AG08395 (cell line): ENCODE measurements around the gene RHOA.

ENCODE experiments used
- DNase-seq: peaks from one replicate; pipeline ENCODE4 v3.0.0; 2012; ENCODE audit warnings: mixed read lengths, low spot score

The RHOA gene

DNA sequence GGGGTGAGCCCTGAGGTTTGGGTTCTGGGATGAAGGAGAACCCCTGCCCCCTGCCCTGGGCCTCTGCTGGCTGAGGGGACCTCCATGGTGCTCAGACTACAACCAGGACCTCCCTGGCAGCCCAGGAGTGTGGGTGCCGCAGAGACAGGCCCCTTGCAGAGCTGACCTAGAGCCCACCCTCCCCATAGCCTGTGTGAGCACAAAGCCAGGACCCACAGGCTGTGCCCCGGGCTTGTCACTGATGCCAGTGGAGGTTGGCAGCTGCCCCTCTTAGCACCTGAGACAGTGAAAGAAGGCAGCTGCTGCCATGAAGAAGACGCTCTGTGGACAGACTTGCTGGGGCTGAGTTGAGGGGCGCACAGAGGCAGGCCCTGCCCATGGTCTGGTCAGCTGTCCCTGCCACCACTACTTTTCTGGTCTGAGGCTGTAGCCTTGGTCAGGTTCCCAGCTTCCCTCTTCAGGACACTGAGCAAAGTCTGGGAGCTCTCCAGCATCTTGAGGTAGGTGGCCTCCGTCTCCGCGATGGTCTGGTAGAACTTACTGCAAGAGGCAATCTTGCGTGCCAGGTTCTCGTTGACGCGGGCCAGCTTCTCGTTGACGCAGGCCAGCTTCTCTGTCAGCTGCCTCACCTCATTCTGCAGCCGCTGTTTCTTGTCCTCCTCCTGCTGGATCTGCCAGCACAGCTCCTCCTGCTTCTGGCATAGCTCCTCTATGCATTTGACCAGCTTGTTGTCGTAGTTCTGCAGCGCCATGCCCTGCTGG lies 94.9 kb downstream of the RHOA start:
- DNase-seq = no peak

DNA sequence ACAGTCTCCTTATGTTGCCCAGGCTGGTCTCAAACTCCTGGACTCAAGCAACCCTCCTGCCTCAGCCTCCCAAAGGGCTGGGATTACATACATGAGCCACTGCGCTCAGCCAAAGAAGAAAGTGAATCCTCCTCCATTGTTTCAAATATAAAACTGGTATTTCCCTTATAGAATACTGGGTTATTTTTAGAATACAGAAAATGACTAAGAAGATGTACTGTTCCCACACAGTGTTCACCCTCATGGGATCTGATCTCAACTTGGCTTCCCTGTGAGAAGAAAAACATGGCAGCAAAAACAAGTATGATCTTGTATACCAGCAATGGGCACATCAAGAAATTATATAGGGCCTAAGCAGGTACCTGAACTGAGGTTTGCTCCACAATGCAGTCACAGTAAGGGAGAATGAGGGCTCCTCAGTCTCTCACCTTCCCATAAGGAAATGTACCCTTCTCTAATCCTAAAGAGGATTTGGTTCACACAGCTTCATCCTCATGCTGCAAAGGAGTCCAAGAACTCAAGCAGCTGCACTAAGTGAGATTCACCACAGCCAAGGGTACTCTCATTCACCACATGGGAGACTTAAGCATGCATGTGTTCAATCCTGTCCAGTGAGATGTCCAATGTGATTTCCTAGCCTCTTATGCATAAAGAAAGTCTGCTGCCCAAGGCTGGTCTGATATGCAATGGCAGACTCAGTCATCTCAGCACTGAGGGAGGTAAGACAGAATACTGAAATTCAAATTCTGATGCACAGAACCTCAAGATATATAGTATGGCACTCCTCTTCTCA lies 97.7 kb downstream of the RHOA start:
- DNase-seq = no peak

DNA sequence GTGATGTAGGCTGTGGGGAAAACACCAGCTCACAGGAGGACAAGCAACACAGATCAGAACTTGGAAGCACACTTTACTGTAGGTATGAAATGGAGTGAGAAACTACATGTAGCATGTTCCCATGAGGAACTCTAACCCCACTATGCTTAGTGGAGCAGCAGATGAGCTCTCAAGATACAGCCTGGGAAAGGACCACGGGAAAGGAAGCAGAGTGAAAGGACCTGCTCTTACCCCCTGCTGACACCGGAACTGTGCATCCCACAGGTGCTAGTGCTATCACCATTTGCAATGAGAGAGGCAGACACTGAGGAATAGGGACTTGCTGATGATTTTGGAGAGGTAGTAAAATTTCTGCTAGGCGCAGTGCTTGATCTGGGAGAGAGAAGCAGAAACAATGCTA lies 100.5 kb downstream of the RHOA start:
- no peak for DNase-seq

DNA sequence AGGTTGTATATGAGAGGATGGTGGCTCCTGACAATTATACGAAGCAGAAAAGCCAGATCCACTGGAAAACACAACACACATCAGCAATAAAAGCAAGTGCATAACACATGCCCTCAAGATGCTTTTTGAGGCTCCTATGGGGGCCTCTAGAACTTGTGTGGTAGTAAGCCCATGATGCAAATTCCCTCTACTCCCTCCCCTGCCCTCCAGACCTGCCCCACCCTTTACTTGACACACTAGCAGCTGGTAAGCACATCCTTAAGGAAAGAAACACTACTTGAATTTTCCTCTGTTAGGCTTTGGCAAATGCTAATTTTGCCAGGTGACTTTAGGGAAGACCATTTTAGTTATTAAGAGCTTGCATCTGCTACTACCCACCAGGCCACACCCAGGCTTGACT lies 101.1 kb downstream of the RHOA start:
- DNase-seq = no peak
